ENCODE results near the gene CCL4L2.
"Not testable (repeated sequence)": the region's sequence is repeated elsewhere in the genome, so short reads cannot be mapped to it uniquely, and the experiment has no call there.

Gene CCL4L2

GRCh38 chr17:36210439-36211211, at the start of gene CCL4L2:
TSS of gene CCL4L2 (plus strand) at chr17:36211063.
- DNase-seq, result not testable (repeated sequence)

GRCh38 chr17:36168836-36169235, 42.0 kb upstream of the CCL4L2 start:
- not testable (repeated sequence) for DNase-seq

GRCh38 chr17:36176536-36176935, 34.3 kb upstream of the CCL4L2 start, which contains the start of gene TBC1D3B:
TSS of gene TBC1D3B (minus strand) at chr17:36176636. CDS start at chr17:36175050, 1,586 bp downstream.
- not testable (repeated sequence) for DNase-seq

GRCh38 chr17:36181446-36182175, 29.3 kb upstream of the CCL4L2 start:
- not testable (repeated sequence) for DNase-seq

- no peak for DNase-seq
Measured at GRCh38 chr17:36182176-36183000, 28.5 kb upstream of the CCL4L2 start.

- DNase-seq, result peak; percentile 46
Measured at GRCh38 chr17:36183001-36183971, 27.6 kb upstream of the CCL4L2 start.

GRCh38 chr17:36184023-36184765, 26.7 kb upstream of the CCL4L2 start:
- no peak for DNase-seq

GRCh38 chr17:36185416-36185815, 25.4 kb upstream of the CCL4L2 start:
- DNase-seq, result no peak

GRCh38 chr17:36186810-36187763, 23.8 kb upstream of the CCL4L2 start:
- not testable (repeated sequence) for DNase-seq

- DNase-seq, result not testable (repeated sequence)
Measured at GRCh38 chr17:36187943-36188665, 22.8 kb upstream of the CCL4L2 start.

GRCh38 chr17:36188891-36189306, 22.0 kb upstream of the CCL4L2 start:
- no peak for DNase-seq

- DNase-seq, result not testable (repeated sequence)
Measured at GRCh38 chr17:36189993-36190392, 20.9 kb upstream of the CCL4L2 start.

GRCh38 chr17:36190549-36191330, 20.1 kb upstream of the CCL4L2 start:
- not testable (repeated sequence) for DNase-seq

- DNase-seq, result no peak
Measured at GRCh38 chr17:36193216-36193775, 17.6 kb upstream of the CCL4L2 start.

GRCh38 chr17:36194147-36194831, 16.6 kb upstream of the CCL4L2 start:
- not testable (repeated sequence) for DNase-seq

GRCh38 chr17:36194832-36195433, 15.9 kb upstream of the CCL4L2 start:
- not testable (repeated sequence) for DNase-seq

Data from stimulated activated CD4-positive, alpha-beta T cell treated with anti-CD3 and anti-CD28 coated beads, Interleukin-15, amount 100 ng/mL, for 24 hours (primary cell).